IMR-90 (cell line): Measurements from ENCODE around the gene PHPT1. TPM values are rescaled to one million over a fixed set of nuclear protein-coding genes. Genes with fewer than 3 reads are reported as not detected.
"Not testable (repeated sequence)": the region's sequence is repeated elsewhere in the genome, so short reads cannot be mapped to it uniquely, and the experiment has no call there.

ENCODE experiments used
- ATAC-seq: fragments of 200-7000 bp; cut with Tn5 transposase; 2 replicates; pipeline ENCODE4 v1.9.1; 2020; ENCODE audit warnings: low read depth, mild to moderate bottlenecking, moderate library complexity
- BruUV-seq: library from RNA; stranded (reverse); fragments of 400-500 nt; replicated peaks from 2 replicates; lab custom pipeline; 2021; lab: Mats Ljungman, UMichigan
- CTCF ChIA-PET: fragments of 300-600 bp; formaldehyde crosslinking; extraction: SDS; loops from one replicate; lab custom pipeline; 2021; ENCODE audit warnings: antibody characterized with exemption; lab: Yijun Ruan, JAX
- POLR2A ChIA-PET: fragments of 300-600 bp; sonication (Branson Sonifier 250); formaldehyde crosslinking; loops from one replicate; lab custom pipeline; 2022; ENCODE audit warnings: antibody characterized with exemption; ENCODE audit not compliant: unreplicated experiment; lab: Charles Lee
- DNase-seq: peaks from one replicate; pipeline ENCODE4 v3.0.0; 2013
- H2AFZ ChIP-seq: replicated peaks from 2 replicates; pipeline ENCODE3; 2013; ENCODE audit warnings: low read length, mild to moderate bottlenecking; ENCODE audit not compliant: poor library complexity
- H2AK5ac ChIP-seq: 2 replicates; pipeline ENCODE4 v1.6.1; 2013; ENCODE audit warnings: low read depth, low read length, inconsistent platforms
- H2AK9ac ChIP-seq: replicated peaks from 2 replicates; pipeline ENCODE3; 2013; ENCODE audit warnings: mild to moderate bottlenecking, low read depth, low read length, moderate library complexity; ENCODE audit not compliant: poor library complexity
- H2BK120ac ChIP-seq: 2 replicates; pipeline ENCODE4 v1.6.1; 2013; ENCODE audit warnings: low read depth, low read length, inconsistent platforms
- H2BK15ac ChIP-seq: 3 replicates; pipeline ENCODE4 v1.6.1; 2013; ENCODE audit warnings: low read depth, low read length, inconsistent platforms
- H2BK20ac ChIP-seq: 2 replicates; pipeline ENCODE4 v1.6.1; 2013; ENCODE audit warnings: low read depth, mild to moderate bottlenecking, inconsistent platforms, low read length, moderate library complexity
- H2BK5ac ChIP-seq: 2 replicates; pipeline ENCODE4 v1.6.1; 2013; ENCODE audit warnings: mild to moderate bottlenecking, low read depth, low read length, inconsistent platforms; ENCODE audit not compliant: poor library complexity, severe bottlenecking
- H3K14ac ChIP-seq: replicated peaks from 2 replicates; pipeline ENCODE4 v1.6.1; 2013; ENCODE audit warnings: low read depth, low read length, inconsistent platforms
- H3K18ac ChIP-seq: 2 replicates; pipeline ENCODE4 v1.6.1; 2013; ENCODE audit warnings: low read depth, low read length, control low read depth
- H3K23ac ChIP-seq: 2 replicates; pipeline ENCODE4 v1.6.1; 2013; ENCODE audit warnings: low read depth, low read length, inconsistent platforms
- H3K27ac ChIP-seq: 2 replicates; pipeline ENCODE4 v1.5.1; 2013; ENCODE audit warnings: mild to moderate bottlenecking, control low read depth, low read length; ENCODE audit not compliant: insufficient read depth
- H3K27me3 ChIP-seq: 2 replicates; pipeline ENCODE4 v1.6.1; 2013; ENCODE audit warnings: low read length; ENCODE audit not compliant: control insufficient read depth, insufficient read depth
- H3K36me3 ChIP-seq: 2 replicates; pipeline ENCODE4 v1.6.1; 2013; ENCODE audit warnings: low read length, mixed read lengths; ENCODE audit not compliant: control insufficient read depth, insufficient read depth
- H3K4ac ChIP-seq: 2 replicates; pipeline ENCODE4 v1.6.1; 2013; ENCODE audit warnings: low read depth, low read length, inconsistent platforms
- H3K4me1 ChIP-seq: 2 replicates; pipeline ENCODE4 v1.6.1; 2013; ENCODE audit warnings: low read length, mixed read lengths; ENCODE audit not compliant: control insufficient read depth, insufficient read depth
- H3K4me2 ChIP-seq: 2 replicates; pipeline ENCODE4 v1.6.1; 2013; ENCODE audit warnings: low read depth, mild to moderate bottlenecking, control low read depth, low read length, moderate library complexity
- H3K4me3 ChIP-seq: 2 replicates; pipeline ENCODE4 v1.5.1; 2013; ENCODE audit warnings: low read depth, mild to moderate bottlenecking, control low read depth, low read length, moderate library complexity; ENCODE audit not compliant: insufficient read depth
- H3K56ac ChIP-seq: 2 replicates; pipeline ENCODE4 v1.6.1; 2013; ENCODE audit warnings: low read length, inconsistent platforms; ENCODE audit not compliant: insufficient read depth; ENCODE audit errors: extremely low read depth
- H3K79me1 ChIP-seq, 2 experiments: 2 replicates each; pipeline ENCODE4 v1.6.1; 2013; ENCODE audit warnings: low read length in 2 of 2, inconsistent platforms in 1 of 2, low read depth in 1 of 2
- H3K9ac ChIP-seq: 2 replicates; pipeline ENCODE4 v1.6.1; 2013; ENCODE audit warnings: low read depth, low read length, control low read depth
- H3K9me1 ChIP-seq: 2 replicates; pipeline ENCODE4 v1.6.1; 2013; ENCODE audit warnings: low read length, inconsistent platforms; ENCODE audit not compliant: insufficient read depth
- H3K9me3 ChIP-seq: 2 replicates; pipeline ENCODE4 v1.6.1; 2013; ENCODE audit warnings: low read length; ENCODE audit not compliant: control insufficient read depth, insufficient read depth
- H4K20me1 ChIP-seq: 2 replicates; pipeline ENCODE4 v1.6.1; 2013; ENCODE audit warnings: low read length, inconsistent platforms; ENCODE audit not compliant: insufficient read depth
- H4K5ac ChIP-seq: 2 replicates; pipeline ENCODE4 v1.6.1; 2013; ENCODE audit warnings: mild to moderate bottlenecking, low read depth, low read length, control low read depth
- H4K8ac ChIP-seq, 2 experiments: 2 replicates each; pipeline ENCODE4 v1.6.1; 2013; ENCODE audit warnings: low read depth in 2 of 2, low read length in 2 of 2, control low read depth in 1 of 2, inconsistent platforms in 1 of 2
- H4K91ac ChIP-seq: 2 replicates; pipeline ENCODE4 v1.6.1; 2013; ENCODE audit warnings: low read depth, low read length, inconsistent platforms; ENCODE audit not compliant: insufficient read depth
- CEBPB ChIP-seq: IDR thresholded peaks from 2 replicates; pipeline ENCODE4 v1.6.1; 2012; ENCODE audit warnings: low read depth, low read length, improper control_type of control experiment
- NFE2L2 ChIP-seq: fragments of 150-350 bp; IDR thresholded peaks from 2 replicates; pipeline ENCODE4 v1.6.1; 2016; ENCODE audit warnings: low read depth, mild to moderate bottlenecking, low read length
- RCOR1 ChIP-seq: IDR thresholded peaks from 2 replicates; pipeline ENCODE4 v1.6.1; 2012; ENCODE audit warnings: mild to moderate bottlenecking, low read length, improper control_type of control experiment; ENCODE audit not compliant: insufficient replicate concordance
- WGBS, 2 experiments: methylation state at CpG; one replicate each; pipeline versions ENCODE4 v1.1.5 to v1.1.7; 2013; ENCODE audit warnings: missing lambda C conversion rate in 2 of 2; ENCODE audit not compliant: insufficient read length in 1 of 2; ENCODE audit errors: extremely low coverage in 2 of 2; 5-methylcytosine and 5-hydroxymethylcytosine counted together
- dilution Hi-C: fragments of 300-500 bp; cut with HindIII; formaldehyde crosslinking; loops from one replicate; pipeline ENCODE4 v1.14.3; 2018; ENCODE audit warnings: low sequenced_read_pairs; ENCODE audit not compliant: unreplicated experiment
- in situ Hi-C: fragments of 300-500 bp; cut with MboI; formaldehyde crosslinking; loops from 3 replicates; pipeline ENCODE4 v1.14.3; 2019; ENCODE audit warnings: low sequenced_read_pairs, inconsistent platforms, mixed read lengths
- intact Hi-C: fragments of 100-400 bp; cut with micrococcal nuclease; formaldehyde crosslinking; loops from 2 replicates; pipeline ENCODE4 v1.10.0; 2022
- polyA plus RNA-seq, 3 experiments: library from polyadenylated mRNA; depleted of rRNA; stranded (reverse); fragments of >200 nt; gene quantifications; 2 replicates each; pipeline ENCODE4 v1.2.3, GENCODE V29; 2012; ENCODE audit warnings: low replicate concordance in 1 of 3
- total RNA-seq: library from RNA; depleted of rRNA; stranded (reverse); fragments of >200 nt; gene quantifications from 2 replicates; pipeline ENCODE4 v1.2.3, GENCODE V29; 2012

Gene PHPT1
- total and polyA plus RNA-seq, 2 of the 4 experiments (the other 2 are of a cell fraction): 79.8 to 214 TPM

DNA sequence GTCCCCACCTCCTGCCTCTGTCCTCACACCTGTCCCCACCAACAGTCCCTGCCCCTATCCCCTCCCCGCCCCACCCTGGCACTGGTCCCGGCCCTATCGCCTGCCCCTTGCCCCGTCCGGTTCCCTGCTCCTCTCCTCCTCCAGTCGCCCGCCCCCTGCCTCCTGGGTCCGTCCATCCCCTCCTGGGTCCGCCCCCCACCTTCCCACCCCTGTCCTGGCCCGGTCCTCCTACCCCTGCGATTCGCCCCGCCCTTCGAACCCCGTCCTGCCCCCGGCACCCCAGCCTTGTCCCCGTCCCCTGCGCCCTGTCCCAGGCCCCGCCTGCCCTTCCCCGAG lies 16.5 kb downstream of the PHPT1 start:
- Histone ChIP-seq H3K56ac (no peak overlapping the region), H3K4me2 (peak overlapping the region; percentile 92), H2AFZ (peak overlapping the region; percentile 96), H4K20me1 (peaks cover 13% of the 10 kb centered on the region), H3K9ac (peak overlapping the region; percentile 68), H3K18ac (no peak overlapping the region), H3K23ac (no peak overlapping the region), H2AK9ac (peak overlapping the region; percentile 95), H3K9me3 (peaks cover 2% of the 10 kb centered on the region; the same call in 1 of the 2 replicates), H3K14ac (no peak overlapping the region), H3K4ac (peak overlapping the region; percentile 98), H3K79me1 (peaks cover 16 to 45% of the 10 kb centered on the region in 2 experiments), H4K5ac (no peak overlapping the region), H2BK5ac (peak overlapping the region; percentile 49), H3K9me1 (peaks cover 5% of the 10 kb centered on the region), H3K4me3 (peak overlapping the region; percentile 71), H2BK20ac (no peak overlapping the region), H2AK5ac (peak overlapping the region; percentile 43), H2BK15ac (no peak overlapping the region), H4K91ac (no peak overlapping the region; the same call in 1 of the 2 replicates), H4K8ac (no peak overlapping the region; a peak in 3 of 4 replicates), H3K27ac (peak overlapping the region; percentile 76), H2BK120ac (0 out of 2 replicates have a peak overlapping the region, but pooled peaks have one; percentile 21), H3K4me1 (peaks cover 3% of the 10 kb centered on the region), H3K27me3 (no peaks in the 10 kb centered on the region), H3K36me3 (peaks cover 33% of the 10 kb centered on the region)
- ATAC-seq (peak; percentile 34), DNase-seq (no peak)
- in situ Hi-C loops: no loop called here
- TF ChIP-seq NFE2L2 (no peak), RCOR1 (no peak), CEBPB (no peak)
- POLR2A ChIA-PET: no interaction called here
- CTCF ChIA-PET: no interaction called here
- WGBS, 2 experiments: 0% methylated on average over 5 of the region's 20 CpGs; no CpG with 5 or more reads in 1 of the 2 experiments
- dilution Hi-C loops: no loop called here
- BruUV-seq: no TSS peak
- intact Hi-C loops: no loop called here

DNA sequence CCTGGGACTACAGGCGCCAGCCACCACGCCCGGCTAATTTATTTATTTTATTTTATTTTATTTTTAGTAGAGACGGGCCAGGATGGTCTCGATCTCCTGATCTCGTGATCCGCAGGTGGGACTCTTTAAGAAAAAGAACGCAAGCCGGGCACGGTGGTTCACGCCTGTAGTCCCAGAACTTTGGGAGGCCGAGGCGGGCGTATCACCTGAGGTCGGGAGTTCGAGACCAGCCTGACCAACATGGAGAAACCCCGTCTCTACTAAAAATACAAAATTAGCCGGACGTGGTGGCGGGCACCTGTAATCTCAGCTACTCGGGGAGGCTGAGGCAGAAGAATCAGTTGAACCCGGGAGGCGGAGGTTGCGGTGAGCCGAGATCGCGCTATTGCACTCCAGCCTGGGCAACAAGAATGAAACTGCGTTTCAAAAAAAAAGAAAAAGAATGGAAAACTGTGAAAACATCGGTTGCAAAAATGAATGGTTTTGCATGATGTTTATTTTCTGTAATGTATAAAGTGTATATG lies 17.8 kb downstream of the PHPT1 start:
- Histone ChIP-seq H3K4me3 (peak overlapping the region; percentile 71), H4K20me1 (peaks cover 13% of the 10 kb centered on the region), H3K36me3 (peaks cover 23% of the 10 kb centered on the region), H3K4me2 (peak overlapping the region; percentile 48), H4K5ac (peak overlapping the region; percentile 12; the same call in 1 of the 2 replicates), H2AK5ac (peak overlapping the region; percentile 39; the same call in 1 of the 2 replicates), H3K79me1 (peaks cover 16 to 39% of the 10 kb centered on the region in 2 experiments), H4K8ac (peak overlapping the region; percentile 76 to 87; a peak in 3 of 4 replicates), H3K9ac (0 out of 2 replicates have a peak overlapping the region, but pooled peaks have one; percentile 61)
- H2BK5ac ChIP-seq, POLR2A ChIA-PET, H3K18ac ChIP-seq, H2BK20ac ChIP-seq, BruUV-seq, H3K27ac ChIP-seq, H3K9me3 ChIP-seq, DNase-seq, H4K91ac ChIP-seq, intact Hi-C loops, H2BK120ac ChIP-seq, in situ Hi-C loops, ATAC-seq, H3K4ac ChIP-seq, H3K56ac ChIP-seq, H2AK9ac ChIP-seq, CTCF ChIA-PET, H3K27me3 ChIP-seq, H3K9me1 ChIP-seq, H3K23ac ChIP-seq, H2AFZ ChIP-seq, H3K4me1 ChIP-seq, dilution Hi-C loops, H2BK15ac ChIP-seq, H3K14ac ChIP-seq: not testable (repeated sequence)
- whole genome bisulfite sequencing, 2 experiments: 97% methylated on average over 12 of the region's 29 CpGs; no CpG with 5 or more reads in 1 of the 2 experiments
